GM21576 (cell line): ENCODE measurements around the gene CSNK2B.

ENCODE experiments used
- ATAC-seq: cut with Tn5 transposase; IDR thresholded peaks from one replicate; pipeline ENCODE4 v1.9.1; 2021; ENCODE audit warnings: mild to moderate bottlenecking, moderate library complexity; ENCODE audit not compliant: unreplicated experiment

The CSNK2B gene

GRCh38 chr6:31710523-31711219, 44.8 kb downstream of the CSNK2B start:
- no peak for ATAC-seq

GRCh38 chr6:31711233-31711632, 45.4 kb downstream of the CSNK2B start:
- no peak for ATAC-seq

- ATAC-seq, result no peak
Measured at GRCh38 chr6:31712296-31712695, 46.4 kb downstream of the CSNK2B start.

GRCh38 chr6:31713465-31713864, 47.6 kb downstream of the CSNK2B start:
- ATAC-seq, result no peak

- ATAC-seq, result no peak
Measured at GRCh38 chr6:31713991-31714684, 48.3 kb downstream of the CSNK2B start.

GRCh38 chr6:31715022-31715958, 49.4 kb downstream of the CSNK2B start, which contains the start of gene LY6G6D:
Gene LY6G6D, plus strand, starts transcription at chr6:31715348. Its CDS starts 8 bp downstream, at chr6:31715356.
- ATAC-seq, result no peak

GRCh38 chr6:31717499-31718222, 51.8 kb downstream of the CSNK2B start:
- ATAC-seq, result no peak

GRCh38 chr6:31718265-31718664, 52.4 kb downstream of the CSNK2B start:
- ATAC-seq, result no peak

GRCh38 chr6:31719001-31719400, 53.1 kb downstream of the CSNK2B start:
- no peak for ATAC-seq
